D341Med (cell line): ENCODE data around the gene TACC2.

Experiments
- DNase-seq: peaks from one replicate; pipeline ENCODE4 v3.0.0; 2012; ENCODE audit warnings: low spot score

Gene TACC2

GRCh38 chr10:122295451-122295809 is 306.5 kb downstream of the TACC2 start:
- DNase-seq, result no peak

DNA sequence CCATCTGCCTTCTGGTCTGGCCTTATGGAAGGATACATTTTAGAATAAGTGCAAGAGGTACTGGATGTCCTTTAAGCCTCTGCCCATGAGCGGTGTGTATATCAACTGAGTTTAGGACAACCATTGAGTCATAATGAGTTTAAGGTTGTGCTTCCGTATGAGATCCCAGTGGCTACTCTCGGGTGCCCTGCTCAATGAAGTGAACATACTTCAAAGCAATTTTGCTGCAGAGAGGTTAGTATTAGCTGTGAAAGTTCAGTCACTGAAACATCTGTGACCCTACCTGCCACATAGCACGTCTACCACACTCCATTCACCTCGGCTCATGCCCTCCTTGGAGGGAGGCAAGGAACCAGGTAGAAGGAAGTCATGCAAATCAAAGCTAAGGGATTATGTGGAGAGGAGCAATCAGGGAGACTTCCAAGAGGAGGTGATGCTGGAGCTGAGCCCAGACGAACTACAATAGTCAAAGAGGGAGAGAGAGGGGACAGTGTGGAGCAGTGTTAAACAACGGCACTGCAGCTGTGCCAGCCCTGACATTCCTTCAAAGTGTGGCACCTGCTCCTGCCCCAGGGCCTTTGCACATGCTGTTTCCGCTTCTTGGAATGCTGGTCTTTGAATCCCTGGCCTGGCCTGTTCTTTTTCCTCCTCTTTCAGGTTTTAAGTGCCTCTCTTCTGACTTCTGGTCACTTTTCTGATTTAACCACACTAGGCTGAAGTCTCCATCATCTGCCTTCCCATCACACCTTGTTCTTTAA is 307.6 kb downstream of the TACC2 start:
- no peak for DNase-seq

DNA sequence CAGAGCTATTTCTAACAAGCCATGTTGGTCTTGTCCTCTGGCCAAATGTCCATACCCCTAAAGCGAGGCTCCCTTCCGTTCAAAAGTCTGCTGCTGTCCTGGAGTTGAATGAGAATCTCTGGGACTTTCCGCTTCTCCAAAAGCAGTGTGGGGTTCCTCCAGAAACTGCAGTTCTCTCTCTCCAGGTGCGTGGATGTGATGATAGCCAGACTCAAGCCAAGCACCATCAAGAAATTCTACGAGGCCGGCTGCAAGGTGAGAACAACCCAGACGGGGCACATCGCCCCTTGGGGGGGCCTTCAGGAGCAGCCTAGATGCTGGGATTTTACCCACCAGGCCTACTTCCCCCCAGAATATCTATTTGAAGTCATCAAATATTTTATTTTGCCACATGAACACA is 308.6 kb downstream of the TACC2 start:
- DNase-seq, result no peak

GRCh38 chr10:122298206-122298597 is 309.2 kb downstream of the TACC2 start:
- DNase-seq, result no peak

GRCh38 chr10:122298598-122299301 is 309.8 kb downstream of the TACC2 start:
- DNase-seq, result peak; percentile 65

GRCh38 chr10:122299423-122300075 is 310.6 kb downstream of the TACC2 start:
- no peak for DNase-seq

- no peak for DNase-seq
Measured at GRCh38 chr10:122301055-122301810, 312.3 kb downstream of the TACC2 start.

GRCh38 chr10:122301811-122302115 is 312.8 kb downstream of the TACC2 start:
- DNase-seq, result no peak

DNA sequence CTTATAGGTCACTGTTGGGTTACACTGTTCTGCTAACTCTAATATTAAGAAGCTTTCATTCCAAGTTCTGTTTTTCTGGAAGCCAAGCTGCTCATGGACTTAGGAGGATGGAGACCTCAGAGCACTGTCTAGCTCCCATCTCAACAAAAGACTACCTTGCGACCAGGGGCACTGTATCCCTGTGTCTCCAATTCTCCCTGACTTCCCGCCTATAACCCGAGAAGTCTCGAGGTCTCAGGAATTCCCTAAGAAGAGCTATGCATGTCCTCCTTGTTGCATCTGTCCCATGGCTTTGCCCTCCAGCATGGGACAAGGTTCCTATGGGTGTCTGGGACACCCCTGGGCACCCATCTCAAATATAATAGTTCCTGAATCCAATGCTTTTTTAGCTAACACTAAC is 313.4 kb downstream of the TACC2 start:
- DNase-seq, result no peak

GRCh38 chr10:122303271-122304053 is 314.5 kb downstream of the TACC2 start:
- DNase-seq, result no peak
